ENCODE measurements around the gene MANBA. TPM values are rescaled to one million over a fixed set of nuclear protein-coding genes. Genes with fewer than 3 reads are reported as not detected.

MANBA gene
- total RNA-seq, 1 experiment from 2014 or later, result 21.4 TPM

DNA sequence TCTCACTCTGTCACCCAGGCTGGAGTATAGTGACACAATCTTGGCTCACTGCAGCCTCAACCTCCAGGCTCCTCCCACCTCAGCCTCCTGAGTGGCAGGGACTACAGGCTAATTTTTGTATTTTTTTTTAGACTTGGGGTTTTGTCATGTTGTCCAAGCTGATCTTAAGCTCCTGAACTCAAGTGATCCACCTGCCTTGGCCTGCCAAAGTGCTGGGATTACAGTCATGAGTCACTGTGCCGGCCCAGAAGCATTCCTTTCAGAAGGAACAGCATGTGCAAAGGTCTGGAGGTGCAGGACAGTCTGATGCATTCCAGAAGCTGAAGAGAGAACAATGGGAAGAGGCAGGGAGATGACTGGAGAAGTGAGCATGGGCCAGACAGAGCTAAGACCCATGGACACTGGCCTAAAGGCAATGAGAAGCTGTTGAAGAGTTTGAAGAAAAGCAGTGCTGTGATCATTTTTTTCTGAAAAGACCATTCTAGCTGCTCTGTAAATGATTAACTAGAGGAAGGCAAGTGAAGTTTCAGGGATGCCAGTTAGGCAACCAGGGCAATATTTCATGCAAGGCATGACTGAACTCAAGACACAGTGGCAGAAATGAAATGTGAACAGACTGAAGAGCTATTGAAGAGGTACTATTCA is 43.2 kb downstream of the MANBA start:
- H2BK120ac ChIP-seq (ENCODE audit: low read depth, low read length, poor library complexity, severe bottlenecking), result no peak overlapping the region
- no peak overlapping the region for H2BK20ac ChIP-seq (ENCODE audit: low read depth, low read length, poor library complexity, severe bottlenecking)
- H4K20me1 ChIP-seq (ENCODE audit: control insufficient read depth, insufficient read depth, insufficient read length), result no peaks in the 10 kb centered on the region
- no peak overlapping the region for H2AK5ac ChIP-seq (ENCODE audit: insufficient read length, low read length)
- no peak overlapping the region for H4K91ac ChIP-seq (ENCODE audit: insufficient read length, low read depth, low read length)
- no peak for DNase-seq
- H2BK5ac ChIP-seq (ENCODE audit: insufficient read length, low read length), result no peak overlapping the region
- no peaks in the 10 kb centered on the region for H3K27me3 ChIP-seq (ENCODE audit: insufficient read depth, low read length)
- H2BK12ac ChIP-seq (ENCODE audit: insufficient read length, low read depth, low read length), result no peak overlapping the region
- TF ChIP-seq CTCF (conservative IDR thresholded peaks at IDR 0.05), result no peak
- no peak overlapping the region for H3K27ac ChIP-seq (ENCODE audit: insufficient read length, low read depth, low read length)
- no peak overlapping the region for H3K18ac ChIP-seq (ENCODE audit: insufficient read length, low read depth, low read length)
- no peaks in the 10 kb centered on the region for H3K4me1 Mint-ChIP-seq
- no peak overlapping the region for H3K56ac ChIP-seq (ENCODE audit: insufficient read length, low read depth, low read length)
- no peak overlapping the region for H3K9ac ChIP-seq (ENCODE audit: extremely low read depth, insufficient read length, low read length)
- H4K5ac ChIP-seq (ENCODE audit: insufficient read length, low read depth, low read length), result no peak overlapping the region
- no peak overlapping the region for H3T11ph ChIP-seq (ENCODE audit: low read length)
- no peak overlapping the region for H3K27ac Mint-ChIP-seq
- H3K9me3 Mint-ChIP-seq, result peaks cover 6 to 9% of the 10 kb centered on the region in 2 experiments; a peak in 4 of 5 replicates
- no peaks in the 10 kb centered on the region for H3K9me3 ChIP-seq (ENCODE audit: control insufficient read depth, low read depth, low read length)
- no peak overlapping the region for H3K14ac ChIP-seq (ENCODE audit: insufficient read depth, low read length)
- H3K23ac ChIP-seq (ENCODE audit: insufficient read length, low read depth, low read length), result no peak overlapping the region
- peaks cover 32 to 37% (median 33%) of the 10 kb centered on the region in 3 experiments for H3K36me3 Mint-ChIP-seq (ENCODE audit: insufficient read depth in 1 of 3, low read depth in 3 of 3)
- H3K4me3 Mint-ChIP-seq, result no peak overlapping the region
- H4K8ac ChIP-seq (replicated peaks; ENCODE audit: insufficient read length, low read depth, low read length), result no peak overlapping the region
- H2AFZ ChIP-seq (ENCODE audit: low read length), result no peak overlapping the region
- no peaks in the 10 kb centered on the region for H3K23me2 ChIP-seq (ENCODE audit: insufficient read length, low read depth, low read length, poor library complexity, severe bottlenecking)
- WGBS (ENCODE audit: extremely low coverage, insufficient read length, low lambda C conversion rate), result no CpG with 5 or more reads among the region's 1 CpG
- H3K4me2 ChIP-seq (ENCODE audit: insufficient read depth, insufficient read length, low read length), result no peak overlapping the region
- no peak overlapping the region for H3K4ac ChIP-seq (ENCODE audit: low read depth, low read length)
- no peaks in the 10 kb centered on the region for H3K27me3 Mint-ChIP-seq (ENCODE audit: low read depth)
- H3K79me2 ChIP-seq (ENCODE audit: insufficient read depth, low read length), result no peaks in the 10 kb centered on the region
- H2BK15ac ChIP-seq (ENCODE audit: low read depth, low read length), result no peak overlapping the region
- H3K4me1 ChIP-seq (ENCODE audit: insufficient read depth, low read length), result no peaks in the 10 kb centered on the region
- no peaks in the 10 kb centered on the region for H3K79me1 ChIP-seq (ENCODE audit: insufficient read depth, low read depth, low read length, poor library complexity, severe bottlenecking)
